H1 (cell line): ENCODE measurements around the gene RHOBTB3. TPM values are rescaled to one million over a fixed set of nuclear protein-coding genes. Genes with fewer than 3 reads are reported as not detected.

Experiments used
- EZH2 ChIP-seq: fragments of 200-600 bp; sonication (generic); IDR thresholded peaks from 2 replicates; pipeline ENCODE4 v1.7.1; 2012; ENCODE audit warnings: low read depth, mild to moderate bottlenecking, moderate library complexity, low read length, inconsistent platforms; ENCODE audit not compliant: severe bottlenecking
- JUND ChIP-seq: IDR thresholded peaks from 2 replicates; pipeline ENCODE4 v1.6.1; 2011; ENCODE audit warnings: mild to moderate bottlenecking, improper control_type of control experiment, low read length
- KDM1A ChIP-seq: fragments of 200-600, 300-600 bp; sonication (generic); IDR thresholded peaks from 2 replicates; pipeline ENCODE4 v1.7.1; 2016; ENCODE audit warnings: mild to moderate bottlenecking, low read length, borderline replicate concordance
- polyA plus RNA-seq, 7 experiments: library from polyadenylated mRNA; depleted of rRNA in 3 of 7; stranded (reverse) in 5 of 7; unstranded in 2 of 7; fragments of >200 nt in 5 of 7; fragments of 200-250 nt in 2 of 7; gene quantifications; 1 replicate in 5 of 7; 2 replicates in 1 of 7; 4 replicates in 1 of 7; pipeline versions ENCODE4 v1.2.1 to v1.2.3, GENCODE V29; 2011 to 2013; ENCODE audit warnings: missing spikeins in 2 of 7, mixed read lengths in 2 of 7
- total RNA-seq: library from RNA; stranded (reverse); fragmentation: NEBNext Ultra II Directional; extraction: Animal tissue kit (Norgen Biotek cat#: 25700); gene quantifications from 2 replicates; pipeline ENCODE4 v1.2.1, GENCODE V29; 2021
- TF ChIP-seq, protein P1 (sequence below), 3 experiments: IDR thresholded peaks; 1 replicate in 2 of 3; 2 replicates in 1 of 3; pipeline versions ENCODE4 v1.5.1 to v1.6.1; 2011; ENCODE audit warnings: low read length in 3 of 3, mild to moderate bottlenecking in 3 of 3, inconsistent platforms in 2 of 3, low read depth in 1 of 3, moderate library complexity in 1 of 3; ENCODE audit not compliant: insufficient read depth in 1 of 3; ENCODE audit errors: control extremely low read depth in 1 of 3

The RHOBTB3 gene
- total and polyA plus RNA-seq, 2 of the 8 experiments (the other 6 are each of a cell fraction or from before 2014, with no cell fraction given) = 8.2 to 17.5 TPM

DNA sequence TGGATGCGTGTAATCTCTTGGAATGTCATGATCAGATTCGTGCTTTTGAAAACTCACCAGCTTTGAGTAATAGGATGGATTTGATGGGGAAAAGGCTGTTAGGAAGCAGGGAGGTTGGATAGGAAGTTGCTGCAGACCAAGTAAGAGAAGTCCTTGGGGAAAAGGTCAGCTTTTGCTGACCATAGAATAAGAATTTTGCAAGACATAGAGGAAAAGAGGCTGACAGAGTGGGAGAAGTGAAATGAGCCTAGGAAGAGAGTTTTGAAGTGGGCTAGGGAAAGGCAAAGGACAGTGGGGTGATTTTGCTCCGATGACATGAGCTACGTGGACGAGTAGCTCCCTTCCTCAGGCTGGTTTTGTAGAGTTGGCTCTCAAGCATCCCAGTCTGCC is 31.5 kb downstream of the RHOBTB3 start (continued):
- TF ChIP-seq KDM1A (no peak), JUND (no peak), EZH2 (no peak)
- TF ChIP-seq, protein P1, sequence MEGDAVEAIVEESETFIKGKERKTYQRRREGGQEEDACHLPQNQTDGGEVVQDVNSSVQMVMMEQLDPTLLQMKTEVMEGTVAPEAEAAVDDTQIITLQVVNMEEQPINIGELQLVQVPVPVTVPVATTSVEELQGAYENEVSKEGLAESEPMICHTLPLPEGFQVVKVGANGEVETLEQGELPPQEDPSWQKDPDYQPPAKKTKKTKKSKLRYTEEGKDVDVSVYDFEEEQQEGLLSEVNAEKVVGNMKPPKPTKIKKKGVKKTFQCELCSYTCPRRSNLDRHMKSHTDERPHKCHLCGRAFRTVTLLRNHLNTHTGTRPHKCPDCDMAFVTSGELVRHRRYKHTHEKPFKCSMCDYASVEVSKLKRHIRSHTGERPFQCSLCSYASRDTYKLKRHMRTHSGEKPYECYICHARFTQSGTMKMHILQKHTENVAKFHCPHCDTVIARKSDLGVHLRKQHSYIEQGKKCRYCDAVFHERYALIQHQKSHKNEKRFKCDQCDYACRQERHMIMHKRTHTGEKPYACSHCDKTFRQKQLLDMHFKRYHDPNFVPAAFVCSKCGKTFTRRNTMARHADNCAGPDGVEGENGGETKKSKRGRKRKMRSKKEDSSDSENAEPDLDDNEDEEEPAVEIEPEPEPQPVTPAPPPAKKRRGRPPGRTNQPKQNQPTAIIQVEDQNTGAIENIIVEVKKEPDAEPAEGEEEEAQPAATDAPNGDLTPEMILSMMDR (IDR thresholded peaks at IDR 0.05; ENCODE audit: control extremely low read depth in 1 of 3, insufficient read depth in 1 of 3, low read depth in 1 of 3, low read length in 3 of 3) = no peak
